Embryonic facial prominence (tissue), 1 donor: ENCODE measurements around the gene ATP8B1.

Experiments used
- DNase-seq: peaks from one replicate; pipeline ENCODE4 v3.0.0-alpha.2; 2016; ENCODE audit errors: extremely low spot score

The ATP8B1 gene

DNA sequence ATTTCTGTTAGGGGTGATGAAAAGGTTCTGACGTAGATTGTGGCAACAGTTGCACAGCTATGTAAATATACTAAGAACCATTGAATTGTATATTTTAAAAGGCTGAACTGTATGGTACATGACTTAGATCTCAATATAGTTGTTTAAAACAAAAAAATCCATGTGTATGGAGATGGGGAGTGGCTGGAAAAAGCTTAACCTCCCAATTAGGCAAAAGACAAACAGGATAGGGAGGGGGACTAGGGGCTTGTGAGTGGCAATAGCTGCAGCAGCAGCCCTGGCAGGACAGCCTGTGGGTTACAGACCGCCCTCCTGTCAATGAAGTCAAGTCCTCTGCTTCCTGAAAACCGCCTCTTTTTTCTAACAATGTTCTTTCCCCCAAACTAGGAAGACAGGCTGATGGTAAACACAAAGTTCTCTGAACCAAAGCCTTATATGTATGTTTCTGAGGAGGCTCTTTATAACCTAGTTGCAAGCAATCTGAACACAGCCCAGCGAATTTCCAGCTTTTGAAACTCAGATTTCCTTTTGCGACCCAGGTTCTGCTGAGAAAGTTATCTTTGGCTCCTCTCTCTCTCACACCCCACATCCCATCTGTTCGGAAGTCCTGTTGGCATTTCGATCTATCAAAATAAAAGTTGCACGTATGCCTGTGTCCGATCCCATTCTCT is 10.3 kb downstream of the ATP8B1 start:
- DNase-seq = no peak

DNA sequence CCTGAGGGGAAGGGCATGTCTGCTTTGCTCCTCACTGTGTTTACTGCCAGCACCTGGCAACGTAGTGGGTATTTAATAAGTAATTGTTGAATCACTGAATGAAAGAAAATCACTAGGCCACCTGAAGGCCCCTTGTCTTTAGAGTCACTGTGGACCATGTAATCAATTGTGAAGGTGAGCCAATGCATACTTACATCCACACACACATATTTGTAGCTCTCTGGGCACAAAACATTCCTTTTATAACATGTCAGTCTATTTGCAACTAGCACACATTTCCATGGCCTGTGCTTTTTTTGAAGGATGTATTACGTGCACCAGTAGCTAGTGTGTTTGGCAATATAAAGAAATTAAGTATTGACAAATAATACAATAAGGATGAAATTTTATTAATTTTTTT is 11.2 kb downstream of the ATP8B1 start:
- no peak for DNase-seq

DNA sequence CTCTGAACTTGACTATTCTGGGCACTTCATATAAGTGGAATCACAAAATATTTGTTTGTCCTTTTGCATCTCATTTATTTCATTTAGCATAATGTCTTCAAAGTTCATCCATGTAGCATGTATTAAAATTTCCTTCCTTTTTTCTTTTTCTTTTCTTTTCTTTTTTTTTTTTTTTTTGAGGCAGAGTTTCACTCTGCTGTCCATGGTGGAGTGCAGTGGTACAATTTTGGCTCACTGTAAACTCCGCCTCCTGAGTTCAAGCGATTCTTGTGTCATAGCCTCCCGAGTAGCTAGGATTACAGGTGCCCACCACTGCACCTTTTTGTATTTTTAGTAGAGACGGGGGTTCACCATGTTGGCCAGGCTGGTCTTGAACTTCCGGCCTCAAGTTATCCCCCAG is 11.9 kb downstream of the ATP8B1 start:
- DNase-seq = no peak

DNA sequence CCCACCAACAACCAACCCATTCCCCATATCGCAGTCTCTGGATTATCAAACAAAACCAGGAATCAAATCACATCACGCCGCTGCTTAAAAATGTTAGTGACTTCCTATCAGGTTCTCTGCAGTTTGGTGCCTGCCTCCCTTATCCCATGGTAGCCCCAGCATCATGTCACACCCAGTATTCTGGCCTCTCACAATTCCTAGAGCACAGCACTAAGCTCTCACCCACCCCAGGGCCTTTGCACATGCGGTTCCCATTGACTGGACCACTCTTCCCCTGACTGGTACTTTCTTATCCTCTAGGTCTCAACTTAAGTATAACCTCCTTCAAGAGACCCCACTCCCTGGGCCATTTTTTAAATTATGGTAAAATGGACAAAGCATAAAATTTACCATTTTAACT is 12.8 kb downstream of the ATP8B1 start:
- no peak for DNase-seq

DNA sequence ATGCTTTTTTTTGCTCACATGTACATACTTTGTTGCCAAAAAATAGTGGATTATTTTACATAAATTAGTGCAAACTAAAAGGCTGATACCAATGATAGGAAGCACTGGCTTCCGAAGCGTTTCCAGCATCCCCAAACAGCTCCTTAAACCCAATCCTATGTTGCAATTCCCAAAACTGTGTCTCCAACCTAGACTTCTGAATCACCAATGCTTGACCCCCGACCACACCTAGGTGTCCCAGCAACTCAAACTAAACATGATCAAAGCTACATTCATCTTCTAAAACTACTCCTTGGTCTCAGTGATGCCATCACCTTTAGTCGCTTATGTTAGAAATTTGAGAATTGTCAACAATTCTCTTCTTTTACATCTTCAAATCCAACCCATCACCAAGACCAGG is 13.4 kb downstream of the ATP8B1 start:
- DNase-seq = no peak

DNA sequence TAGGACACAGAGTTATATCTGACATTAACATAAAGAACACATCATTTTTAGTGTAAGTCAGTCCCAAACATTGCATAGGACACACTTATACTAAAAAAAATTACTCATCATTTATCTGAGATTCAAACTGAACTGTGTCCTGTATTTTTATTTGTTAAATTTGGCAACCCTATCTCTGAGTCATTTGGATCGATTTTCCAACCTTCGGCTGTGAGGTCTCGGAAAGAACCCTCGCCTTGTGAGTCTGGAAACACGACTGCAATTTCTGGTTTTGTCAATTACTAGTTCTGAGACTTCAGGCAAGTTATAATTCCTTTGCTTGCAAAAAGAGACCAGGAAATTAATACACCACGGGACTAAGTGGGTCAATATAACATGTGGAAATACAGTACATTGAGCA is 14.0 kb downstream of the ATP8B1 start:
- no peak for DNase-seq

DNA sequence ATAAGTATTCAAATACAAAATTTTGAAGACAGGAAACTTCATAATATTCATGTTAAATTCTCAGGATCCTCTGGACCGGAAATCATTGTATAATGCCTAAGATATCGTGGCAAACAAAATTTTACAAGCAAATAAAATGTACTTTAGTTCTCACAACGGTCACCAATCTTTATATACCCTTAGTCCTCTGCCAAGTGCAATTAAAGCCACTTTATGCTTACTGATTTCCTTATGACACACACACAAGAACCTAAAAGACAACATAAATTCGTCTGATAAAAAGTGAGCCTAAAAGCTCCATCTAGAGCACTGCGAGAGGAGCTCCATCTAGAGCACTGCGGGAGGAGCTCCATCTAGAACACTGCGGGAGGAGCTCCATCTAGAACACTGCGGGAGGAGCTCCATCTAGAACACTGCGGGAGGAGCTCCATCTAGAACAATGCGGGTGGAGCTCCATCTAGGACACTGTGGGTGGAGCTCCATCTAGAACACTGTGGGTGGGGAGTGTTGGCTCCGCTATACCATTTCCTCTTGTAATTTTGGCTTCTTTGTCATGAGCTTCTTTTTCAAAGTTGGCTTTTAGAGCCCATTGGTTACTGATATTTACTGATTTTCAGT is 15.9 kb downstream of the ATP8B1 start:
- DNase-seq = no peak

DNA sequence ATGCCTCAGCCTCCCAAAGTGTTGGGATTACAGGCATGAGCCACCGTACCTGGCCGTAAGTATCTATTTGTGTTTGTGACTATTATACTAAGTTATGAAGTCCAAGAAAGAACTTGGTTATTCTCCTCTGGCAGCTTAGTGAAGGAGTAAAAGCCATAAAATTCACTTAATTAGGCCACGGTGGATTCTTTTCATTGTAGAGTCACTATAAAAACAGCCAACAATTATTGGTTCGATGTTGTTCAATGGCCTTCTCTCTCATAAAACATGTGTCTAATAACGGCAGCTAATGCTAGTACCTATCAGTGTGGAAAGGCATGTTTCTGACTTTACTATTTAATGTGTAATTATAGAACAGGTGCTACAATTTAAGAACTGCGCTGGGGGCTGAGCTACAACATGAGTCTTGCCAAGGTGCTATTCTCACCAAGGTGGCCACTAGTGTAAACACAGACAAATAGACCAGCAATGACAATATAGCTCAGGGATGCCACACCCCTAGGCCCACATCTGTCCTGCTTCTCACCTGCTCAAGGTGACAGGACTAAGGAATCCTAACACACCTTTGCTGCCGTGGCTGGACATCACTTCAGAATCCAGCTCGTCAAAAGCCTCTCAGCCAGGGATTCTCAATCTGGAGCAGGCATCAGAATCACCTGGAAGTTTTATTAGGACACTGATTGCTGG is 17.2 kb downstream of the ATP8B1 start:
- DNase-seq = no peak

DNA sequence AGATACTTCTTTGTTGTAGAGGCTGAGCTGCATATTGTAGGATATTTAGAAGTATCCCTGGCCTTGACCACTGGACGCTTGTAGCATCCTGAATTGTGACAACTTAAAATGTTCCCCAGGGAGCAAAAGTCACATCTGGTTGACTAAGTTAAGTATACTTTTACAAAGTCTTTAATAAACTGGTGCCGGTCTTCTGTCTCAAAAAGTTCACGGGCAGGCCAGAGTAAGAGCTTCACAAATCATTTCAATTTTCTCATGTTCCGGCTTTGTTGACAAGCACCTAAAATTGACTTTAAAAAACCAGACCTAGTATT is 18.4 kb downstream of the ATP8B1 start:
- DNase-seq = no peak

DNA sequence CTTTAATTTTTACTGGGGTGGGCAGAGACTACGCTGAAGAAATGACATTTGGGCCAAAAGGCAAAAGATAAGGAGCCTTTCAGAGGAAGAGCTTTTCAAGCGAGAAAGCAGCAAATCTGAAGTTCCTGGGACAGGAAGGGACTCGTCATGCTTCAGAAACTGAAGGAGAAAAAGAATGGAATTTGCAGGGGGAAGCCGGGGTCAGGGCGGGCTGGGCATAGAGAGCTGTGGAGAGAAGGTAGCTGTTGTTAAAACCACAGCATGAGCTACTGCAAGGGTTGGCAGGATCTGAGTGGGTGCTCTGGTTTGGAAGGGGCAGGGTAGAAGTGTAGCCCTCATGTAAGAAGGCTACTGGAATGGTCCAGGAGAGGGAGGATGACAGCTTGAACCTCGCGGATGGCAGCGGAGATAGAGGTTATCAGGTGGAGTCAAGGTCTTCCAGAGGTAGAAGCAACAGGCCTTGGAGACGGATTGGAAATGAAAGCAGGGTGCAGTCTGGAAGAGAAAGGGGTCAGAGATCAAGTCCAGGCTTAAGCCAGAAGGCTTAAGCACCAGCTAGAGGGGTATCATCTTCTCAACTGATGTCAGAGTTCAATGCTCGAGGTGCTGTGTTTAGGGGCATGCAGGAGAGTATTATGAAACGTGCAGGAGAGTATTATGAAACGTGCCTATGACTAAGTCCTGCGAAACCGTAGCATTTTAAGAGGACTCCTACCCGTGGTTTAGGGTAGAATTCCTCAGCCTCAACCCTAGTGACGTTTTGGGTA is 18.9 kb downstream of the ATP8B1 start:
- no peak for DNase-seq

DNA sequence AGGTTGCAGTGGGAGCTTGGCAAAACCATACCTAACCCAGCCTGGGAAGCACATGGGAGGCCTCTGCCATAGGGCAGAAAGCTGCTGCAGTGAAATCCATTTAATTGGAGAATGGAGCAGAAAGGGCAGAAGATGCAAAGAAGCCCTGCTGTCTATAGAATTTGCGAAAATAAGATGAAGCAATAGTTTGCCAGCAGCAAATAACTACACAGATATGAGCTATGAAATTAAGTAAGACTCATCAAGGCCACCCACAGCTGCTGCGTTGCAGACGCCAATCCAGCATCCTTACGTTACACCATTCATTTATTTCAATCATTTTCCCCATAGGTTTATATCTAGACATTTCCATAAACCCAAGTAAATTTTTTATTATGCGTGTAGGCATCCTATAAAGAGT is 21.1 kb downstream of the ATP8B1 start:
- DNase-seq = no peak

DNA sequence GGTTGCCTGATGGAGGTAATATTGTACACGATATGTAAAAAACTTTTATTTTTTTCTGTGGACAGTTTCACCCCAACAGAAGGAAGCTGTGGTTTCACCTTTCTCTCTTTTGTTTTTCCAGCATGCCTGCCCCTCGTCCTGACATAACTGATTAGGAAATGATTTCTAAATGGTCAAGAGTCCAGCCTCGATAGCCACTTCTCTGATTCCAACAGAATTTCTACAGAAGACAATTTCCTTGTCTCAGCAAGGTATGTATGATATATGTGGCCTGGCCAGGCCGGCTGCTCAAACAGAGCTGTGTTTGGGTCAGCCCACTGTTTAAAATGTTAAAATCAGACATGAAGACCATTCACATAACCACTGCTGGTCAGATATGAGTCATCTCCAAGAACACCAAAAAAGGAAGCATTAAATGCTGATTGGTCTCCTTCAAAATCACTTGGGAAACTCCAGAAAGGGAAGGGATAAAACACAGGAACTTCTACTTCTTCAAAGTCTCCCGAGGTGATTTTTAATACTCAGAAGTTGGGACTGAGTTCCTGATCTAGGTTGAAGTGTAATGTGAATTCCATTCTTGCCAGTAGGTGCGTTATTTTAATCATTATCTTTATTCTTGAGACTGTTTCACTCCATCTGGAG is 22.3 kb downstream of the ATP8B1 start:
- DNase-seq = no peak

DNA sequence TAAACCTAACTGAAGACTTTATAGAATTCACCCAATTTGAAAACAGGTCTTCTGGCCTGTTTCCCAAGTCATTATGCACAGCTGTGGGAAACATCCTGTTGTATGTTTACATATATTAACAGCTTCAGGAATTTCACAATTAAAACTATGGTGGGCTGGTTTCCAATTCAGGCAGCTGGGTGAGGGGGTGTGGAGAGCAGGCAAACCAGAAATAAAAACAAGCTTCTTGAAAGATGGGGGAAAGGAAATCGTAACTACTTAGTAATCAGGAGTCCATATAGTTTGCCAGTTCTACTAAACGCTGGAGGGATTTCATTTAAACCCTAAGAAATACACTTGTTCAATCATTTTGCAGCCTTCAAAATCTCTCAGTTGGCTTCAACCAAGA is 22.8 kb downstream of the ATP8B1 start:
- no peak for DNase-seq

DNA sequence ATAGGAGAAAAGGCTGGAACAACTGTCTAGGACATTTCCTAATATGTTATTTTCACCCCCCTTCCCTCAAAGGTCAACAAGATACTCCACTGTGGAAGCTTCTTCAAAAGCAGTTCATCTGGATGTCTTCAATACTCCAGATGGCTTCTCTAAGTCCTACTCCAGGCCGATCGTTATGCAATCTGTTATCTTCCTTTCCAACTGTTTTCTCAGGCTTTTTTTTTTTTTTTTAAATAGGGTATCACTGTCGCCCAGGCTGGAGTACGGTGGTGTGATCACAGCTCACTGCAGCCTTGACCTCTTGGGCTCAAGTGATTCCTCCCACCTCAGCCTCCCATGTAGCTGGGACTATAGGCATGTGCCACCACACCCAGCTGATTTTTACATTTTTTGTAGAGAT is 26.3 kb downstream of the ATP8B1 start:
- DNase-seq = no peak

DNA sequence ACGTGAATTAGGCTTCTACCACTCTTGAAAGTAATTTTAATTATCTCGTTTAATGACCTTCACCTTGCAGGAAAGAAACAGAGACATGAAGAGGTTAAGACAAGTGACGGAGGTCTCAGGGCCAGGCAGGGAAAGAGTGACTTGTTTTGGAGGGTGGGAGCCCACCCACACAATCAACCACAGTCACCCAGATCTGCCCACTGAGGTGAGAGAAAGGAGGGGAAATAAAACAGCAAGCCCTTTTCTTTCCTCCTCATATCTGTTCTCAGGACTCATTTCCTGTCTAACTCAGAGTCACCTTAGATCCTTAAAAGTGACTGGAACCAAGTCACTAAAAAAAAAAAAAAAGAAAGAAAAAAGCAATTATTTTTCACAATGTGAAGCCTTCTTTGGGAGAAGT is 26.8 kb downstream of the ATP8B1 start:
- no peak for DNase-seq

DNA sequence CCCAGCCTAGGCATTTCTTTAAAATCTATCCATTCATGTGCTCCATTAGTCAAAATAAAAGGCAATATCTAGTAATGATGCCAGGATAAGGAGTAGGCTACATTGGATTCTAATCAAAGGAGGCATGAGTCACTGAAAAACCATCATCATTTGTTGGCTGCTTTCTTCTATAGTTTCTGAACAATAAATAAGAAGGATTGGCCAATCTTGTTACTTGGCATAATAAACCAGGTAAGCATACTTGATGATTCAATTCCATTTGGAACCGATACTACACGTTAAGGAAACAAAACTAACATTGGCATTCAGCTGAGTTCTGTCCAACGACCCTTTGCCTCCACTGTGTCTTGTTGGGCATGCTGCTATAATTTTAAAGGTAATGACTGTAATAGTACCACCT is 27.2 kb downstream of the ATP8B1 start:
- DNase-seq = no peak

DNA sequence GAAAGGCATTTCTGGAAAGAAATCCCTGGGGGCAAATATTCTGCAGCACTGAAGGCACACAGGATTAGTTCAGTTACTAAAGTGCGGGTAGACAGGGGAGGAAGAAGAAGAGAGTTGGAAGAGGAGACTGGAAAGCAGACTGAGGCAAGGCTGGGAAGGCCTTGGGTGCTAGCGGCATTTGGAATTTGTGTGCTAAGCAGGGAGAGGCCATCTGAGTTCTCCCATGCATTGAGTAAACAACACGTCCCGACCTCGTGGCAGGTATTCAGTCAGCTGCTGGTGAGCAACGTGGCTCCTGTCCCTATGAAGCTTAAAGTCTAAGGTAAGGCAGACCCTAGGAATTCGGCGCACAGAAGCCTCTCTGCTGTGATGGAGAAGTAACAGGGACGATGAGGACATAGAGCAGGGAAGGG is 30.7 kb downstream of the ATP8B1 start:
- no peak for DNase-seq

DNA sequence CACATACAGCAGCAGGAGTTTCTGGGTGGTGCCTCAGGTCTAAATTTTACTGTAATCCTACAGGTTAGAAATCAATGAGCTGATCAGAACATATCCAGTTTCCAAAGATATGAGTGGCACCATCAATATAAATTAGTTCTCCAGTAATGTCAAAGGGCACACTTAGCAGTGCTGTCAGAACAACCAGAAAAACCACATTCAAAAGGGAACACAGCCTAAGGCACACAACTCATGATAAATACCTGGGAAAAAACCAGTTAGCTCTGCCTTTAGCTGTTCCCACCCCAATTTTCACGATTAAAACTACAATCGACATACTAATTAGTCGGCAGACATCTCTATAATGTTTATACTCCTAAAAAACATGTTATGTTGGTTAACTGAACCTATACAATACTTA is 31.5 kb downstream of the ATP8B1 start:
- no peak for DNase-seq

DNA sequence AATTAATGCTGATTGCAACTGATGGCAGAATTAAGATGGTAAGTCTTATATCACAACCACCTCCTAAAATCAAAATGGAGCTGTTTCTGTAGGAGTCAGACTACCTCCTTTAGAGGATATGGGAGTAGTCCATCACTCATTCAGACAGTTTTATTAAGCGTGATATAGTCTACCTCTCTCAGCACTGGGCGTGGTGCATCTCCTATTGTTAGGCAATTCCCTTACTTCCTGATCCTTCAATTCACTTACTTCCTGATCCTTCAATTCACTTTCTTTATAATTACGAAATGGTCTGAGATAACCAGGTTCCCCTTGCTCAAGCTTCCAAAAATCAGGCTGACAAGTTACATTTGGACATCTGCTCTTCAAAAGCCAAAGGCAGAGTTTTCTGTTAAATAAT is 31.9 kb downstream of the ATP8B1 start:
- DNase-seq = no peak

DNA sequence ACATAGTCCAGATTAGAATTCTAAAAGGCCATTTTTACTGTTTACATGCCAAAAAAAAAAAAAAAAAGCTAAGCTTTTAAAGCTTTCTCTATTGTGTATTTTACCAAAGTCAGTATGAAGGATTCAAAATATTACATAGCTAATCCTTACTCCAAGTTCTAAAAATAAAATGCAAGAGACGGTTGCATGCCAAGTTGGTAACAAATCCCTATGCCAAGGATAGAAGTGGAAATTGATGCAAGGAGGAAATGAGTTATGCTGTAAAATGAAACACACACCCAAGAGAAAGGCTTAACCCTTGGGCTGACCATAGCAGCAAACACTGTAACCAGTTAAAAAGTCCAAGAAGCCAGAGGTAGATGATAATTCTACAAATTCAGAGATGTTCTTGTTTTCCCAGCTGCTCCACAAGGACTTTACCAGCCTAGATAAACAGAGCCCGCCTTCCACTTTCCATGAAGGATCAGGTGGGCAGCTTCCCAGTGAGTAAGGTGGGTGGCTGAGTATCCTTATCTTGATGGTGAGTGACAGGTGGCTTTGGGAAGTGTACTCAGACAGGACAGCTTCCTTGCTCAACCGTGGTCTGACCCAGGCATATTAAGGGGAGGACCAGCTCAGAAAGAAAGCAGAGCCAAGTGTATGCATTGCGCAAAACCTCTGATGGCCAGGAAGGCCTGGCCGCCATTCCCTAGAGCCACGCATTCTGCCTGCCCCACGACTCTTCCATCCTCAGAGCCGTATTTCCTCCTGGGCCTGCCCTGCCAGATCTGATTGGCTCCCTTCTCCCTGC is 34.4 kb downstream of the ATP8B1 start:
- DNase-seq = no peak

DNA sequence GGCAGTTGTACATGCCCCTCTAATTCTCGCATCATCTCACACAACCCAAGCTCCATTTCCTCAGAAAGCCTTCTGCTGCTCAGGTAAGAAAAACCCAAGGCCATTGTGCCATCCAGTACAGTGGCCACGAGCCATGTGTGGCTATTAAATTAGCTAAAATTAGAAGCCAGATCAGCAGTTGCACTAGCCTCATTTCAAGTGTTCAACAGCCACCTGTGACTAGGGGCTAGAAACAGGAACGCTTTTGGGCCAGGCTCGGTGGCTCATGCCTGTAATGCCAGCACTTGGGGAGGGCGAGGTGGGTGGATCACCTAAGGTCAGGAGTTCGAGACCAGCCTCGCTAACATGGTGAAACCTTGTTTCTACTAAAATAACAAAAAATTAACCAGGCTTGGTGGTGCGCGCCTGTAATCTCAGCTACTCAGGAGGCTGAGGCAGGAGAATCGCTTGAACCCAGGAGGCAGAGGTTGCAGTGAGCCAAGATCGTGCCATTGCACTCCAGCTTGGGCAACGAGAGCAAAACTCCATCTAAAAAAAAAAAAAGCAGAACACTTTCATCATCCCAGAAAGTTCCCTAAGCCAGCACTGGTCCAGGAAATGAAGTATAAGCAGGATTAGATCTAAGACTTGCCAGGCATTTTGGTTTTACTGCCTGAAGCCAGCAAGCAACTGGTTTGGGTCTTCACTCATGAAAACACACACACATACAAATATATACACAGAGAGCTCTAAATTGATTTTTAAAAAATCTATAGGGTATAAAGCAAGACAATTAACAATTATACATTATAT is 35.7 kb downstream of the ATP8B1 start:
- DNase-seq = no peak
